ENCODE measurements around the gene KLHL8. TPM values are rescaled to one million over a fixed set of nuclear protein-coding genes. Genes with fewer than 3 reads are reported as not detected.
"Not testable (repeated sequence)": the region's sequence is repeated elsewhere in the genome, so short reads cannot be mapped to it uniquely, and the experiment has no call there.

KLHL8 gene
- total RNA-seq, 2 donors from 2014 or later, result 6.2 to 7.7 TPM

DNA sequence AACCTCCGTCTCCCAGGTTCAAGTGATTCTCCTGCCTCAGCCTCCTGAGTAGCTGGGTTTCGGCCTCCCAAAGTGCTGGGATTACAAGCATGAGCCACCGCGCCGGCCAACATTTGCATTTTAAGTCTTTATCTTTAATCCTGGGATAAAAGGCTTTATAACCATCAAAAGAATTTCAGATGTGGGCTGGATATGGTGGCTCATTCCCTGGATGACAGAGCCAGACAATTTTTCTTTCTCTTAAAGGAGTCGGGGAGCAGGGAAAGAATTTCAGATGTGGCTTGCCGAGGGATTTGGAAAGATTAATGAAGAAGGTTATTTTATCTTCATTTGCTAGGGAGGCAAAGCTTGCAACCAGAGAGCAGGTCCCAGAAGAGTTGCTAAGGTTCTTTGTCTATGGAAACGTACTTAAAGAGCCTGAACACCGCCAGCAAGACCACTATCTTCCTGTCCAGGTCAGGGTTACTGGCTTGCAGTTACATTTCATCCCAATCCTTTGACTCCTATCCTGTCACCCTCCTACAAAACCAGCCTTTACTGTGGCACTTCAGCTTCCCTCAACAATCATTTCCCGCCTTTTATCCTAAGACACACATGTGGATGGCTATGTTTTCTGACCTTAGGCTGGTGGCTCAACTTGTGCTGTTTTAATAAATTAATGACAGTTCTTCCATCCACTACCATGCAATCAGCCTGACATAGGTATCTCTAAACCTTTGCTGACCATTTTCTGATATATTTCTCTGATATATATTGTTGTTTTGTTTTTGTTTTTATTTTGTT, 3.9 kb upstream of the KLHL8 start:
- TF ChIP-seq POLR2A (IDR thresholded peaks at IDR 0.05), result no peak
- TF ChIP-seq, protein P1, sequence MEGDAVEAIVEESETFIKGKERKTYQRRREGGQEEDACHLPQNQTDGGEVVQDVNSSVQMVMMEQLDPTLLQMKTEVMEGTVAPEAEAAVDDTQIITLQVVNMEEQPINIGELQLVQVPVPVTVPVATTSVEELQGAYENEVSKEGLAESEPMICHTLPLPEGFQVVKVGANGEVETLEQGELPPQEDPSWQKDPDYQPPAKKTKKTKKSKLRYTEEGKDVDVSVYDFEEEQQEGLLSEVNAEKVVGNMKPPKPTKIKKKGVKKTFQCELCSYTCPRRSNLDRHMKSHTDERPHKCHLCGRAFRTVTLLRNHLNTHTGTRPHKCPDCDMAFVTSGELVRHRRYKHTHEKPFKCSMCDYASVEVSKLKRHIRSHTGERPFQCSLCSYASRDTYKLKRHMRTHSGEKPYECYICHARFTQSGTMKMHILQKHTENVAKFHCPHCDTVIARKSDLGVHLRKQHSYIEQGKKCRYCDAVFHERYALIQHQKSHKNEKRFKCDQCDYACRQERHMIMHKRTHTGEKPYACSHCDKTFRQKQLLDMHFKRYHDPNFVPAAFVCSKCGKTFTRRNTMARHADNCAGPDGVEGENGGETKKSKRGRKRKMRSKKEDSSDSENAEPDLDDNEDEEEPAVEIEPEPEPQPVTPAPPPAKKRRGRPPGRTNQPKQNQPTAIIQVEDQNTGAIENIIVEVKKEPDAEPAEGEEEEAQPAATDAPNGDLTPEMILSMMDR (IDR thresholded peaks at IDR 0.05), result no peak
- TF ChIP-seq POLR2AphosphoS5 (IDR thresholded peaks at IDR 0.05), result no peak
- no peaks in the 10 kb centered on the region for H3K9me3 ChIP-seq
- no peaks in the 10 kb centered on the region for H3K36me3 ChIP-seq
- H3K4me1 ChIP-seq (replicated peaks), result no peaks in the 10 kb centered on the region
- no peaks in the 10 kb centered on the region for H3K27me3 ChIP-seq (replicated peaks; ENCODE audit: insufficient read depth)
- intact Hi-C loops (cut with DNase I), result loop anchor here (5.0 kb wide), 1 partner anchor 287 kb away; the partner anchor contains the start of gene AFF1
- H3K4me3 ChIP-seq, result no peak overlapping the region
- DNase-seq (ENCODE audit: low spot score), result no peak
- H3K27ac ChIP-seq, result no peak overlapping the region
- whole genome bisulfite sequencing, result 76% methylated on average over 10 of the region's 10 CpGs

DNA sequence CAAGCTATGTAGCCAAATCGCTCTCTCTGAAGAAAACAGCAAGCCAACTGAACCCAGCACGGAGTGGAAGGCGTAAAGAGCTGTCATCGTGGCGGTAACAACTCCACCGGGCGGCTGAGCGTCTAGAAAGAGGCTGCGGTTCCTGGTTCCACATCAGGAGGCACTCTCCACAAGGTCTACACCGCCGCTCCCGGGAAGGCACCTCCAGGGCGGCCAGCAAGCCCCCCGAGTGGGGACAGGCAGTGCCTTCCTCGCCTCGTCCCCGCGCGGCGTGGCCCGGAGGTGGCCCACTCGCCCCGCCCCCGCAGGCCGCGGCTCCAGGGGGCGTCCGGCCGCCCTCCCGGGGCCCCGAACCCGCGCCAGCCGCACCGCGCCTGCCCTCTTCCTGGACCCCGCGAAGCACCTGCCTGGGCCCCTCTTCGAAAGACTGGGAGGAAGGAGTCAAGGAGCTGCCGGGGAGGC, 755 bp downstream of the KLHL8 start:
- intact Hi-C loops (cut with DNase I), result loop anchor here (5.0 kb wide), 1 partner anchor 282 kb away; the partner anchor contains the start of gene AFF1
- peak; percentile 18 for DNase-seq (ENCODE audit: low spot score)
- Histone ChIP-seq H3K27ac (peak overlapping the region; percentile 92 to 93), H3K4me3 (peak overlapping the region; percentile 62 to 91), H3K4me1 (replicated peaks) (no peaks in the 10 kb centered on the region), H3K27me3 (replicated peaks; ENCODE audit: insufficient read depth) (no peaks in the 10 kb centered on the region), H3K9me3 (no peaks in the 10 kb centered on the region), H3K36me3 (no peaks in the 10 kb centered on the region)
- TF ChIP-seq POLR2AphosphoS5 (IDR thresholded peaks at IDR 0.05), result no peak
- TF ChIP-seq, protein P1 (IDR thresholded peaks at IDR 0.05), result peak in 2 of 4 experiments; percentile 3 to 23
- 0% methylated on average over 12 of the region's 40 CpGs for WGBS

DNA sequence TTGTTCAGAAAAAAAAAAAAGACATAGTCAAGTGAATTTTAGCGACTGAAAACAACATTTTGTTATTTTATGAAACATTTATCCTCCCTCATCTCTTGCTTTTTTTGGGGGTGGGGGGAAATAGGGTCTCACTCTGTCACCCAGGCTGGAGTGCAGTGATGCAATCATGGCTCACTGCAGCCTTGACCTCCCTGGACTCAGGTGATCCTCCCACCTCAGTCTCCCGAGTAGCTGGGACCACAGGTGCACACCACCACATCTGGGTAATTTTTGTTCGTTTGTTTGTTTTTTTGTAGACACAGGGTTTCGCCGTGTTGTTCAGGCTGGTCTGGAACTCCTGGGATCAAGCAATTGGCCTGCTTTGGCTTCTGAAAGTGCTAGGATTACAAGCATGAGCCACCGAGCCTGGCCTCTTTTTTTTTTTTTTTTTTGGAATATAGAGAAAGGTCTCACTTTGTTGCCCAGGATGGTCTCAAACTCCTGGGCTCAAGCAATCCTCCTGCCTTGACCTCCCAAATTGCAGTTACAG, 3.1 kb downstream of the KLHL8 start:
- H3K4me1 ChIP-seq (replicated peaks); DNase-seq (ENCODE audit: low spot score); H3K27ac ChIP-seq; H3K9me3 ChIP-seq; H3K4me3 ChIP-seq; intact Hi-C loops (cut with DNase I); H3K36me3 ChIP-seq; H3K27me3 ChIP-seq (replicated peaks; ENCODE audit: insufficient read depth): not testable (repeated sequence)
- 89% methylated on average over 6 of the region's 6 CpGs for WGBS

DNA sequence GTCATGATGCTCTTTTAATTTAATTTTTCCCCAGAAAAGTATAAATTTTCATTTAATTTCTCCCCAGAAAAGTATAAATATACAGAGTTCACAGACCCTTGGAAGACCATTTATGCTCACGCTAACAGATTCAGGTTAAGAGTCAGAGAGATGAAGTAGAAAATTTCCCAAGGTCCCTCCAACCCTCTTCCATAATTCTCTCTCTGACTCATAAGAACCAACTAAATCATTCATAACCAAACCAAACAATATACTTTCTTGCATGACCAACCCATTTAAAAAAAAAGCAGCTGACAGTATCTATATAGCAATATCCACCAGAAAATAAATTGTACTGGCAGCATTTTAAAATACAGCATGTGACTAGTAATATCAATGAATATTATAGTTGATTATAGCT, 3.9 kb downstream of the KLHL8 start:
- 100% methylated on average over 1 of the region's 1 CpG for WGBS
- Histone ChIP-seq H3K4me1 (replicated peaks) (no peaks in the 10 kb centered on the region), H3K27ac (no peak overlapping the region), H3K27me3 (replicated peaks; ENCODE audit: insufficient read depth) (no peaks in the 10 kb centered on the region), H3K4me3 (no peak overlapping the region), H3K36me3 (no peaks in the 10 kb centered on the region), H3K9me3 (no peaks in the 10 kb centered on the region)
- DNase-seq (ENCODE audit: low spot score), result no peak
- intact Hi-C loops (cut with DNase I), result no loop called here
- TF ChIP-seq POLR2AphosphoS5 (IDR thresholded peaks at IDR 0.05), result no peak
- TF ChIP-seq POLR2A (IDR thresholded peaks at IDR 0.05), result no peak
- TF ChIP-seq, protein P1 (IDR thresholded peaks at IDR 0.05), result no peak

DNA sequence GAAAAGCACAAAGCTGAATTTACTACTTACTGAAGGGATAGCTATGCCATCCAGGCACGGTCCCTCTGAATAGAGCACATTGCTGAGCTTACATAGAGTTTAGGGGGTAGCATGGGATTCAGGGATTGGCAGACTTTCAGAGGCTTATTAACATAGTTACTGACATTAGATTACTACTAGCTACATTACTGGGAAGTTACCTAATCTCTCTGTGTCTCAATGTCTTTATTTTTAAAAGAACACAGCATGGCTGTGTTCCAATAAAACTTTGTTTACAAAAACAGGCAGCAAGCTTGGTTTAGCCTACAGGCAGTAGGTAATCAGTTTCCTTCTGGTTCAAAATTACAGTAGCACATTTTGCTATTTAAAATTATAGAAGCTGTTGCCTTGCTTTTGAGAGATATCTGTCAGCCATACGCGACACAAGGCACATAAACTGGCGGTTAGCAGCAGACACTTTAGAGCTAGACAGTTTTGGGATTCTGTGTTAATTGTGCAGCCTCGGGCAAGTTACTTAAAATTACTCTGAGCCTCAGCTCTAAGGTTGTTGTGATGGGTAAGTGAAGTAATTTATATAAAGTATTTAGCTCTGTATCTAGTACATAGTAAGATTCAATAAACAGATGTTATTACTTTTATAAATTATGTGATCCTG, 6.9 kb downstream of the KLHL8 start:
- Histone ChIP-seq H3K27me3 (replicated peaks; ENCODE audit: insufficient read depth) (no peaks in the 10 kb centered on the region), H3K4me1 (replicated peaks) (no peaks in the 10 kb centered on the region), H3K9me3 (no peaks in the 10 kb centered on the region), H3K27ac (no peak overlapping the region), H3K36me3 (no peaks in the 10 kb centered on the region), H3K4me3 (no peak overlapping the region)
- no peak for DNase-seq (ENCODE audit: low spot score)
- WGBS, result 84% methylated on average over 5 of the region's 5 CpGs
- intact Hi-C loops (cut with DNase I), result no loop called here
- TF ChIP-seq POLR2A (IDR thresholded peaks at IDR 0.05), result no peak
- TF ChIP-seq, protein P1 (IDR thresholded peaks at IDR 0.05), result no peak

Data from prostate gland (tissue), 2 donors.